ENCODE data around the gene SRPRB. TPM values are rescaled to one million over a fixed set of nuclear protein-coding genes. Genes with fewer than 3 reads are reported as not detected.

The SRPRB gene
- total and polyA plus RNA-seq, 2 experiments from 2014 or later: 25.6 to 36.0 TPM

DNA sequence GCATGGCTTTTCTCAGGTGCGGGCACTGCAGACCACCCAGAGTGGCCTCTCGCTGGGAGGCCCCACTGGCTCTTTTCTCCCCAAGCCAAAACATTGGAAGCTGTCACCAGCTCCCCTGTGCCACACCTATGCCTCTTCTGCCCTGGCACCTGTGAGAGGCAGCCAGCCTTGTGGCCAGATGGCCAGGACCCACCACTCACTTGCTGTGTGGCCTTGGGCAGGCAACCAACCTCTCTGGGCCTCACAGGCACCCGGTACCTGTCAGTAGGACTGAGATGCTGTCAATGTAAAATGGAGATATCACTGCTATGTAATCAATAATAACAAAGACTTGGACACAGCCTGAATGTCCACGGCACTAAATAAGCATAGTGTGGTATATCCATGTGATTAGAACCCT lies 36.5 kb downstream of the SRPRB start:
- Histone ChIP-seq H4K20me1 (replicated peaks; ENCODE audit: insufficient read depth) (no peaks in the 10 kb centered on the region), H3K27me3 (ENCODE audit: insufficient read depth) (no peaks in the 10 kb centered on the region), H3K27ac (ENCODE audit: low read depth) (no peak overlapping the region), H3F3A (replicated peaks; ENCODE audit: low read depth) (no peaks in the 10 kb centered on the region), H2AFZ (no peak overlapping the region), H3K4me3 (no peak overlapping the region), H3K4me1 (ENCODE audit: insufficient read depth) (no peaks in the 10 kb centered on the region), H3K79me2 (replicated peaks; ENCODE audit: insufficient read depth) (no peaks in the 10 kb centered on the region), H3K36me3 (ENCODE audit: insufficient read depth) (no peaks in the 10 kb centered on the region), H3K4me2 (no peak overlapping the region), H3K9me2 (ENCODE audit: insufficient read depth) (no peaks in the 10 kb centered on the region)
- Mint-ChIP-seq H3K27me3 (ENCODE audit: insufficient read depth, low read depth, poor library complexity) (peaks cover 12% of the 10 kb centered on the region), H3K27ac (no peak overlapping the region), H3K9me3 (no peaks in the 10 kb centered on the region), H3K4me1 (no peaks in the 10 kb centered on the region), H3K4me3 (no peak overlapping the region), H3K36me3 (ENCODE audit: low read depth) (no peaks in the 10 kb centered on the region)
- ATAC-seq (no peak), DNase-seq (ENCODE audit: low spot score) (no peak)
- TF ChIP-seq, protein P1, sequence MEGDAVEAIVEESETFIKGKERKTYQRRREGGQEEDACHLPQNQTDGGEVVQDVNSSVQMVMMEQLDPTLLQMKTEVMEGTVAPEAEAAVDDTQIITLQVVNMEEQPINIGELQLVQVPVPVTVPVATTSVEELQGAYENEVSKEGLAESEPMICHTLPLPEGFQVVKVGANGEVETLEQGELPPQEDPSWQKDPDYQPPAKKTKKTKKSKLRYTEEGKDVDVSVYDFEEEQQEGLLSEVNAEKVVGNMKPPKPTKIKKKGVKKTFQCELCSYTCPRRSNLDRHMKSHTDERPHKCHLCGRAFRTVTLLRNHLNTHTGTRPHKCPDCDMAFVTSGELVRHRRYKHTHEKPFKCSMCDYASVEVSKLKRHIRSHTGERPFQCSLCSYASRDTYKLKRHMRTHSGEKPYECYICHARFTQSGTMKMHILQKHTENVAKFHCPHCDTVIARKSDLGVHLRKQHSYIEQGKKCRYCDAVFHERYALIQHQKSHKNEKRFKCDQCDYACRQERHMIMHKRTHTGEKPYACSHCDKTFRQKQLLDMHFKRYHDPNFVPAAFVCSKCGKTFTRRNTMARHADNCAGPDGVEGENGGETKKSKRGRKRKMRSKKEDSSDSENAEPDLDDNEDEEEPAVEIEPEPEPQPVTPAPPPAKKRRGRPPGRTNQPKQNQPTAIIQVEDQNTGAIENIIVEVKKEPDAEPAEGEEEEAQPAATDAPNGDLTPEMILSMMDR (conservative IDR thresholded peaks at IDR 0.05; ENCODE audit: low read depth in 2 of 2): no peak
- TF ChIP-seq, protein P2, sequence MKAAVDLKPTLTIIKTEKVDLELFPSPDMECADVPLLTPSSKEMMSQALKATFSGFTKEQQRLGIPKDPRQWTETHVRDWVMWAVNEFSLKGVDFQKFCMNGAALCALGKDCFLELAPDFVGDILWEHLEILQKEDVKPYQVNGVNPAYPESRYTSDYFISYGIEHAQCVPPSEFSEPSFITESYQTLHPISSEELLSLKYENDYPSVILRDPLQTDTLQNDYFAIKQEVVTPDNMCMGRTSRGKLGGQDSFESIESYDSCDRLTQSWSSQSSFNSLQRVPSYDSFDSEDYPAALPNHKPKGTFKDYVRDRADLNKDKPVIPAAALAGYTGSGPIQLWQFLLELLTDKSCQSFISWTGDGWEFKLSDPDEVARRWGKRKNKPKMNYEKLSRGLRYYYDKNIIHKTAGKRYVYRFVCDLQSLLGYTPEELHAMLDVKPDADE (IDR thresholded peaks at IDR 0.05): no peak
- no peak for TF ChIP-seq REST (IDR thresholded peaks at IDR 0.05; ENCODE audit: unreplicated experiment)
- no peak for TF ChIP-seq EZH2phosphoT487 (IDR thresholded peaks at IDR 0.05; ENCODE audit: unreplicated experiment)
- no peak for TF ChIP-seq POLR2AphosphoS5 (IDR thresholded peaks at IDR 0.05; ENCODE audit: low read depth)
- TF ChIP-seq NANOG (IDR thresholded peaks at IDR 0.05; ENCODE audit: borderline replicate concordance): no peak
- no peak for TF ChIP-seq JUNB (IDR thresholded peaks at IDR 0.05; ENCODE audit: unreplicated experiment)
- TF ChIP-seq ZNF114 (CRISPR knock-in tag; IDR thresholded peaks at IDR 0.05): no peak
- TF ChIP-seq, protein P3, sequence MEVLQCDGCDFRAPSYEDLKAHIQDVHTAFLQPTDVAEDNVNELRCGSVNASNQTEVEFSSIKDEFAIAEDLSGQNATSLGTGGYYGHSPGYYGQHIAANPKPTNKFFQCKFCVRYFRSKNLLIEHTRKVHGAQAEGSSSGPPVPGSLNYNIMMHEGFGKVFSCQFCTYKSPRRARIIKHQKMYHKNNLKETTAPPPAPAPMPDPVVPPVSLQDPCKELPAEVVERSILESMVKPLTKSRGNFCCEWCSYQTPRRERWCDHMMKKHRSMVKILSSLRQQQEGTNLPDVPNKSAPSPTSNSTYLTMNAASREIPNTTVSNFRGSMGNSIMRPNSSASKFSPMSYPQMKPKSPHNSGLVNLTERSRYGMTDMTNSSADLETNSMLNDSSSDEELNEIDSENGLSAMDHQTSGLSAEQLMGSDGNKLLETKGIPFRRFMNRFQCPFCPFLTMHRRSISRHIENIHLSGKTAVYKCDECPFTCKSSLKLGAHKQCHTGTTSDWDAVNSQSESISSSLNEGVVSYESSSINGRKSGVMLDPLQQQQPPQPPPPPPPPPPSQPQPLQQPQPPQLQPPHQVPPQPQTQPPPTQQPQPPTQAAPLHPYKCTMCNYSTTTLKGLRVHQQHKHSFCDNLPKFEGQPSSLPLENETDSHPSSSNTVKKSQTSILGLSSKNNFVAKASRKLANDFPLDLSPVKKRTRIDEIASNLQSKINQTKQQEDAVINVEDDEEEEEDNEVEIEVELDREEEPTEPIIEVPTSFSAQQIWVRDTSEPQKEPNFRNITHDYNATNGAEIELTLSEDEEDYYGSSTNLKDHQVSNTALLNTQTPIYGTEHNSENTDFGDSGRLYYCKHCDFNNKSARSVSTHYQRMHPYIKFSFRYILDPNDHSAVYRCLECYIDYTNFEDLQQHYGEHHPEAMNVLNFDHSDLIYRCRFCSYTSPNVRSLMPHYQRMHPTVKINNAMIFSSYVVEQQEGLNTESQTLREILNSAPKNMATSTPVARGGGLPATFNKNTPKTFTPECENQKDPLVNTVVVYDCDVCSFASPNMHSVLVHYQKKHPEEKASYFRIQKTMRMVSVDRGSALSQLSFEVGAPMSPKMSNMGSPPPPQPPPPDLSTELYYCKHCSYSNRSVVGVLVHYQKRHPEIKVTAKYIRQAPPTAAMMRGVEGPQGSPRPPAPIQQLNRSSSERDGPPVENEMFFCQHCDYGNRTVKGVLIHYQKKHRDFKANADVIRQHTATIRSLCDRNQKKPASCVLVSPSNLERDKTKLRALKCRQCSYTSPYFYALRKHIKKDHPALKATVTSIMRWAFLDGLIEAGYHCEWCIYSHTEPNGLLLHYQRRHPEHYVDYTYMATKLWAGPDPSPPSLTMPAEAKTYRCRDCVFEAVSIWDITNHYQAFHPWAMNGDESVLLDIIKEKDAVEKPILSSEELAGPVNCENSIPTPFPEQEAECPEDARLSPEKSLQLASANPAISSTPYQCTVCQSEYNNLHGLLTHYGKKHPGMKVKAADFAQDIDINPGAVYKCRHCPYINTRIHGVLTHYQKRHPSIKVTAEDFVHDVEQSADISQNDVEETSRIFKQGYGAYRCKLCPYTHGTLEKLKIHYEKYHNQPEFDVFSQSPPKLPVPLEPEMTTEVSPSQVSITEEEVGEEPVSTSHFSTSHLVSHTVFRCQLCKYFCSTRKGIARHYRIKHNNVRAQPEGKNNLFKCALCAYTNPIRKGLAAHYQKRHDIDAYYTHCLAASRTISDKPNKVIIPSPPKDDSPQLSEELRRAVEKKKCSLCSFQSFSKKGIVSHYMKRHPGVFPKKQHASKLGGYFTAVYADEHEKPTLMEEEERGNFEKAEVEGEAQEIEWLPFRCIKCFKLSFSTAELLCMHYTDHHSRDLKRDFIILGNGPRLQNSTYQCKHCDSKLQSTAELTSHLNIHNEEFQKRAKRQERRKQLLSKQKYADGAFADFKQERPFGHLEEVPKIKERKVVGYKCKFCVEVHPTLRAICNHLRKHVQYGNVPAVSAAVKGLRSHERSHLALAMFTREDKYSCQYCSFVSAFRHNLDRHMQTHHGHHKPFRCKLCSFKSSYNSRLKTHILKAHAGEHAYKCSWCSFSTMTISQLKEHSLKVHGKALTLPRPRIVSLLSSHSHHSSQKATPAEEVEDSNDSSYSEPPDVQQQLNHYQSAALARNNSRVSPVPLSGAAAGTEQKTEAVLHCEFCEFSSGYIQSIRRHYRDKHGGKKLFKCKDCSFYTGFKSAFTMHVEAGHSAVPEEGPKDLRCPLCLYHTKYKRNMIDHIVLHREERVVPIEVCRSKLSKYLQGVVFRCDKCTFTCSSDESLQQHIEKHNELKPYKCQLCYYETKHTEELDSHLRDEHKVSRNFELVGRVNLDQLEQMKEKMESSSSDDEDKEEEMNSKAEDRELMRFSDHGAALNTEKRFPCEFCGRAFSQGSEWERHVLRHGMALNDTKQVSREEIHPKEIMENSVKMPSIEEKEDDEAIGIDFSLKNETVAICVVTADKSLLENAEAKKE (CRISPR knock-in tag; IDR thresholded peaks at IDR 0.05): no peak
- no peak for TF ChIP-seq CREB1 (CRISPR knock-in tag; IDR thresholded peaks at IDR 0.05; ENCODE audit: low read depth)
- TF ChIP-seq STAT1 (IDR thresholded peaks at IDR 0.05; ENCODE audit: unreplicated experiment): no peak
- TF ChIP-seq EZH2 (IDR thresholded peaks at IDR 0.05; ENCODE audit: low read depth, unreplicated experiment): no peak
- no peak for TF ChIP-seq ZNF331 (CRISPR knock-in tag; IDR thresholded peaks at IDR 0.05; ENCODE audit: low read depth)
